HAP-1 (cell line): ENCODE data around the gene CLIC2.
"Not testable (repeated sequence)": the region's sequence is repeated elsewhere in the genome, so short reads cannot be mapped to it uniquely, and the experiment has no call there.

Experiments
- DNase-seq, 2 experiments: peaks; one replicate each; pipeline ENCODE4 v3.0.0-alpha.2; 2016 to 2020; ENCODE audit warnings: low spot score in 2 of 2
- H3K27me3 ChIP-seq: fragments of 250-450 bp; sonication (Bioruptor Pico); 2 replicates; pipeline ENCODE4 v1.5.1; 2020; ENCODE audit warnings: low read depth, mild to moderate bottlenecking, moderate library complexity
- H3K36me3 ChIP-seq: fragments of 250-450 bp; sonication (Bioruptor Pico); replicated peaks from 2 replicates; pipeline ENCODE4 v1.5.1; 2020; ENCODE audit warnings: mild to moderate bottlenecking
- H3K4me1 ChIP-seq: fragments of 250-450 bp; sonication (Bioruptor Pico); 2 replicates; pipeline ENCODE4 v1.5.1; 2020; ENCODE audit warnings: mild to moderate bottlenecking
- H3K4me3 ChIP-seq: fragments of 250-450 bp; sonication (Bioruptor Pico); 2 replicates; pipeline ENCODE4 v1.5.1; 2020; ENCODE audit warnings: mild to moderate bottlenecking, moderate library complexity
- H3K9me3 ChIP-seq: fragments of 250-450 bp; sonication (Bioruptor Pico); 2 replicates; pipeline ENCODE4 v1.5.1; 2020; ENCODE audit warnings: mild to moderate bottlenecking, moderate library complexity
- in situ Hi-C: fragments of 300-500 bp; cut with MboI; formaldehyde crosslinking; loops from 3 replicates; pipeline ENCODE4 v1.14.3; 2020; ENCODE audit warnings: low sequenced_read_pairs, inconsistent platforms, mixed read lengths

Gene CLIC2

GRCh38 chrX:155313766-155314165 is 20.6 kb downstream of the CLIC2 start:
- Histone ChIP-seq H3K4me3 (no peak overlapping the region), H3K36me3 (no peaks in the 10 kb centered on the region), H3K4me1 (no peaks in the 10 kb centered on the region; the same call in 1 of the 2 replicates), H3K27me3 (no peaks in the 10 kb centered on the region), H3K9me3 (peaks cover 3% of the 10 kb centered on the region)
- in situ Hi-C loops = no loop called here
- peak in 1 of 2 experiments; percentile 36 for DNase-seq

- in situ Hi-C loops = no loop called here
- DNase-seq = no peak
Measured at GRCh38 chrX:155293771-155294170, 40.6 kb downstream of the CLIC2 start.

GRCh38 chrX:155279873-155280272 is 54.5 kb downstream of the CLIC2 start:
- no peak overlapping the region for H3K4me3 ChIP-seq
- no peaks in the 10 kb centered on the region for H3K9me3 ChIP-seq
- H3K27me3 ChIP-seq = no peaks in the 10 kb centered on the region
- no peak for DNase-seq
- in situ Hi-C loops = no loop called here
- no peaks in the 10 kb centered on the region for H3K36me3 ChIP-seq
- H3K4me1 ChIP-seq = 0 out of 2 replicates have a peak, but pooled peaks cover 4% of the 10 kb centered on the region

More at GRCh38 chrX:155293771-155294170, 40.6 kb downstream of the CLIC2 start:
- no peaks in the 10 kb centered on the region for H3K36me3 ChIP-seq
- H3K9me3 ChIP-seq = no peaks in the 10 kb centered on the region
- H3K27me3 ChIP-seq = peaks cover 2% of the 10 kb centered on the region; the same call in 1 of the 2 replicates
- no peaks in the 10 kb centered on the region for H3K4me1 ChIP-seq
- no peak overlapping the region for H3K4me3 ChIP-seq

- H3K36me3 ChIP-seq = no peaks in the 10 kb centered on the region
- in situ Hi-C loops = no loop called here
- no peak overlapping the region for H3K4me3 ChIP-seq
- no peaks in the 10 kb centered on the region for H3K4me1 ChIP-seq
- no peaks in the 10 kb centered on the region for H3K27me3 ChIP-seq
- no peak for DNase-seq
- no peaks in the 10 kb centered on the region for H3K9me3 ChIP-seq
Measured at GRCh38 chrX:155270969-155271368, 63.4 kb downstream of the CLIC2 start.

GRCh38 chrX:155267995-155268394 is 66.4 kb downstream of the CLIC2 start:
- H3K36me3 ChIP-seq, DNase-seq, H3K4me1 ChIP-seq, H3K4me3 ChIP-seq, in situ Hi-C loops, H3K9me3 ChIP-seq, H3K27me3 ChIP-seq: not testable (repeated sequence)

GRCh38 chrX:155266439-155266838 is 68.0 kb downstream of the CLIC2 start:
- no peaks in the 10 kb centered on the region for H3K9me3 ChIP-seq
- H3K27me3 ChIP-seq = no peaks in the 10 kb centered on the region
- no peak overlapping the region for H3K4me3 ChIP-seq
- DNase-seq = no peak
- no peaks in the 10 kb centered on the region for H3K36me3 ChIP-seq
- in situ Hi-C loops = no loop called here
- no peaks in the 10 kb centered on the region for H3K4me1 ChIP-seq

GRCh38 chrX:155263854-155264628 is 70.4 kb downstream of the CLIC2 start, which contains the start of gene RAB39B:
RAB39B (minus strand) TSS chrX:155264491; CDS start chrX:155264288, 203 bp downstream.
- no peaks in the 10 kb centered on the region for H3K9me3 ChIP-seq
- H3K4me3 ChIP-seq = no peak within 1 kb of the TSS
- in situ Hi-C loops = no loop called here
- H3K4me1 ChIP-seq = peaks cover 12% of the 10 kb centered on the region
- H3K27me3 ChIP-seq = no peaks in the 10 kb centered on the region
- no peaks in the 10 kb centered on the region for H3K36me3 ChIP-seq
- no peak for DNase-seq

GRCh38 chrX:155262970-155263754 is 71.3 kb downstream of the CLIC2 start:
- Histone ChIP-seq H3K4me1 (peaks cover 12% of the 10 kb centered on the region), H3K27me3 (no peaks in the 10 kb centered on the region), H3K9me3 (no peaks in the 10 kb centered on the region), H3K36me3 (no peaks in the 10 kb centered on the region), H3K4me3 (no peak overlapping the region)
- in situ Hi-C loops = no loop called here
- DNase-seq = no peak

GRCh38 chrX:155259752-155260151 is 74.7 kb downstream of the CLIC2 start:
- no peak overlapping the region for H3K4me3 ChIP-seq
- H3K36me3 ChIP-seq = no peaks in the 10 kb centered on the region
- peak; percentile 39 to 49 for DNase-seq
- H3K27me3 ChIP-seq = peaks cover 8% of the 10 kb centered on the region
- H3K9me3 ChIP-seq = no peaks in the 10 kb centered on the region
- H3K4me1 ChIP-seq = peaks cover 12% of the 10 kb centered on the region
- in situ Hi-C loops = no loop called here

- Histone ChIP-seq H3K27me3 (peaks cover 8% of the 10 kb centered on the region), H3K9me3 (no peaks in the 10 kb centered on the region), H3K4me1 (no peaks in the 10 kb centered on the region), H3K4me3 (no peak overlapping the region), H3K36me3 (no peaks in the 10 kb centered on the region)
- in situ Hi-C loops = no loop called here
- no peak for DNase-seq
Measured at GRCh38 chrX:155251391-155251790, 83.0 kb downstream of the CLIC2 start.

GRCh38 chrX:155247497-155247896 is 86.9 kb downstream of the CLIC2 start:
- H3K4me1 ChIP-seq = no peaks in the 10 kb centered on the region
- no peaks in the 10 kb centered on the region for H3K27me3 ChIP-seq
- in situ Hi-C loops = no loop called here
- H3K4me3 ChIP-seq = no peak overlapping the region
- no peaks in the 10 kb centered on the region for H3K36me3 ChIP-seq
- no peaks in the 10 kb centered on the region for H3K9me3 ChIP-seq
- DNase-seq = no peak

- no peaks in the 10 kb centered on the region for H3K4me1 ChIP-seq
- no peak for DNase-seq
- in situ Hi-C loops = no loop called here
- no peak overlapping the region for H3K4me3 ChIP-seq
- H3K9me3 ChIP-seq = no peaks in the 10 kb centered on the region
- H3K27me3 ChIP-seq = no peaks in the 10 kb centered on the region
- no peaks in the 10 kb centered on the region for H3K36me3 ChIP-seq
Measured at GRCh38 chrX:155246748-155247147, 87.7 kb downstream of the CLIC2 start.

GRCh38 chrX:155242300-155242699 is 92.1 kb downstream of the CLIC2 start:
- Histone ChIP-seq H3K9me3 (no peaks in the 10 kb centered on the region), H3K36me3 (peaks cover 22% of the 10 kb centered on the region), H3K4me3 (no peak overlapping the region), H3K27me3 (no peaks in the 10 kb centered on the region), H3K4me1 (no peaks in the 10 kb centered on the region)
- in situ Hi-C loops = no loop called here
- no peak for DNase-seq

GRCh38 chrX:155237719-155238118 is 96.7 kb downstream of the CLIC2 start:
- peaks cover 47% of the 10 kb centered on the region for H3K36me3 ChIP-seq
- H3K4me3 ChIP-seq = no peak overlapping the region
- DNase-seq = no peak
- H3K27me3 ChIP-seq = no peaks in the 10 kb centered on the region
- peaks cover 5% of the 10 kb centered on the region for H3K4me1 ChIP-seq
- H3K9me3 ChIP-seq = no peaks in the 10 kb centered on the region
- in situ Hi-C loops = no loop called here
